NT2/D1 (cell line): ENCODE results near the gene SNRNP35.
"Not testable (repeated sequence)": the region's sequence is repeated elsewhere in the genome, so short reads cannot be mapped to it uniquely, and the experiment has no call there.

Experiments used
- DNase-seq: peaks from one replicate; pipeline ENCODE4 v3.0.0-alpha.2; 2011; ENCODE audit warnings: low read depth, low spot score
- H3K27me3 ChIP-seq: 2 replicates; pipeline ENCODE4 v1.6.0; 2011; ENCODE audit warnings: mild to moderate bottlenecking; ENCODE audit not compliant: insufficient read length, insufficient read depth
- H3K36me3 ChIP-seq: 2 replicates; pipeline ENCODE4 v1.6.1; 2011; ENCODE audit warnings: mild to moderate bottlenecking, low read length, mixed read lengths; ENCODE audit not compliant: insufficient read depth, insufficient read length
- H3K4me1 ChIP-seq: 2 replicates; pipeline ENCODE4 v1.5.1; 2011; ENCODE audit not compliant: insufficient read depth, insufficient read length
- H3K4me3 ChIP-seq: 2 replicates; pipeline ENCODE4 v1.5.1; 2011; ENCODE audit warnings: low read depth; ENCODE audit not compliant: insufficient read length
- H3K9ac ChIP-seq: 2 replicates; pipeline ENCODE4 v1.6.0; 2011; ENCODE audit warnings: low read depth; ENCODE audit not compliant: insufficient read length
- H3K9me3 ChIP-seq: 2 replicates; pipeline ENCODE4 v1.5.1; 2011; ENCODE audit warnings: mild to moderate bottlenecking, low read length; ENCODE audit not compliant: insufficient read depth
- SUZ12 ChIP-seq: IDR thresholded peaks from 2 replicates; pipeline ENCODE4 v1.6.1; 2011; ENCODE audit not compliant: insufficient read length, insufficient read depth; ENCODE audit errors: extremely low read depth
- YY1 ChIP-seq: IDR thresholded peaks from 2 replicates; pipeline ENCODE4 v1.6.1; 2011; ENCODE audit not compliant: insufficient read length, insufficient read depth
- ZNF274 ChIP-seq: IDR thresholded peaks from 2 replicates; pipeline ENCODE4 v1.6.1; 2011; ENCODE audit warnings: mild to moderate bottlenecking, low read depth, low read length

Gene SNRNP35

DNA sequence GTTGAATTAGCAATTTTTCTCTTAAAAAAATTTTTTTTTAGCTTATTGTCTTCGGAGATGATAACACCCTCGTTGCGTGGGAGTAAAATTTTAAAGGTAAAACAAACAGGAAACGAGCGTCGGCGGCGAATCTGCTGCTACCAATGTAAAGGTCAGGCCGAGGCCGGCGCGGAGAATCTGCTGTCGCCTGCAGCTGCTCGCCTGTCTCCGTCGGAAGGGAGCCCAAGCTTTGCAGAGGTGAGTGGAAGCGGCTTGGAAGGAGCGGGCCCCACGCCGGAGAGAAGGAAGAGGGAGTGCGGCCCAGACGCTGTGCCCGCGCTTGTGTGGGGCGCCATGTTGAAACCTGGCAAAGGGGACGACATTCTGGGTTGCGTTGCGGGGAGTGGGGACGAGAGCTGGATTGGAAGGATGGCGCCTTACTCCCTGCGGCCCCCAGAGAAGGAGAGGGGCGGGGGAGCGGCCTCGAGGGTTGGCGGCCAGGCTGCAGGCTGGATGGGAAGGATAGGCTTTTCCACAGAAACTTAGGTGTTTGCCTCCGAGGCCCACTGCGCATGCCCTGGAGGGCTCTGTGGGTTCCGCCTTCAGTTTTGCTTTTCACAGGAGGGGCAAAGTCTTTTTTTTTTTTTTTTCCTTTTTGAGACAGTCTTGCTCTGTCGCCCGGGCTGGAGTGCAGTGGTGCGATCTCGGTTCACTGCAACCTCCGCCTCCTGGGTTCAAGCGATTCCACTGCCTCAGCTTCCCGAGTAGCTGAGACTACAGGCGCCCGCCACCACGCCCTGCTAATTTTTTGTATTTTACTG is at the start of gene SNRNP35:
TSS of gene SNRNP35 (plus strand) at position 160 of the 800 bp plus-strand sequence. CDS start 7,402 bp downstream, outside the sequence.
- DNase-seq = peak; percentile 83
- H3K9me3 ChIP-seq = no peaks in the 10 kb centered on the region
- H3K27me3 ChIP-seq = no peaks in the 10 kb centered on the region
- H3K4me3 ChIP-seq = peak within 1 kb of the TSS; percentile 88
- no peaks in the 10 kb centered on the region for H3K4me1 ChIP-seq
- TF ChIP-seq ZNF274 (no peak), SUZ12 (no peak), YY1 (peak; percentile 88)
- peak within 1 kb of the TSS; percentile 95 for H3K9ac ChIP-seq
- H3K36me3 ChIP-seq = peaks cover 18% of the 10 kb centered on the region

DNA sequence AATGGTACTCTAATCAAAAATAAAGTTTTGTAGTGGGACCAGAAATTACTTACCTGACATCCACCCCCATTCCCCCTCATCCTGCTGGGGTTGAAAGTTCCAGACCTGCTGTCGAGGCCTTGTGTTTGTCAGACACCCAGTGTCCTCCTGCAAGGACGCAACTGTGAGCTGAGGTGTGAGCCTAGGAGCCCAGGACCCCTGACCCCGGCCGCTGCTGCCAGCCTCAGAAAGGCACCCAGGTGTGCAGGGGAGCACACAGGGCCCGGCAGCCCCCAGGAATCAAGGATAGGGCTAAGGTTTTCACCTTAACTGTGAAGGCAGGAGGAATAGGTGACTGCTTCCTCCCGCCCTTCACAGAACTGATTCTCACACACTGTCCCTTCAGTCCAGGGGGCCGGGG is 49.3 kb upstream of the SNRNP35 start:
- not testable (repeated sequence) for H3K4me1 ChIP-seq, H3K9ac ChIP-seq, H3K27me3 ChIP-seq, H3K4me3 ChIP-seq, DNase-seq, H3K9me3 ChIP-seq
- H3K36me3 ChIP-seq = peaks cover 42% of the 10 kb centered on the region

GRCh38 chr12:123409284-123410040 is 48.5 kb upstream of the SNRNP35 start:
- H3K4me1 ChIP-seq, H3K27me3 ChIP-seq, H3K4me3 ChIP-seq, H3K9ac ChIP-seq, DNase-seq, H3K9me3 ChIP-seq: not testable (repeated sequence)
- H3K36me3 ChIP-seq = peaks cover 34% of the 10 kb centered on the region

DNA sequence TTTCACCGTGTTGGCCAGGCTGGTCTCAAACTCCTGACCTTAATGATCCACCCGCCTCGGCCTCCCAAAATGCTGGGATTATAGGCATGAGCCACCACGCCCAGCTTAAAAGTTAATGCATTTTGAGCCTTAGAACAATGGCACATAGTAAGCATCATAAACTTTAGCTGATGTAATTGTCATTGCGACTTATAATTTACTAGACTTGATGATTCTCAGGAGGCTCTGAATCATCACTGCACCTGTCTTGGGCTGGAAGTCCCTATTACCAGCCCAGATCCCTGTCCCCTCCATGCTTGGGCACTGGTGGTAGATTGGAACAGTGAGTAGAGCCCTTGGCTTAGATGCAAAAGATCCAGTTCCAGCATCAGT is 47.9 kb upstream of the SNRNP35 start:
- H3K9me3 ChIP-seq = no peaks in the 10 kb centered on the region
- no peaks in the 10 kb centered on the region for H3K4me1 ChIP-seq
- H3K9ac ChIP-seq = no peak overlapping the region
- H3K36me3 ChIP-seq = peaks cover 28% of the 10 kb centered on the region
- no peaks in the 10 kb centered on the region for H3K27me3 ChIP-seq
- no peak for DNase-seq
- no peak for TF ChIP-seq SUZ12
- no peak for TF ChIP-seq YY1
- no peak for TF ChIP-seq ZNF274
- no peak overlapping the region for H3K4me3 ChIP-seq

DNA sequence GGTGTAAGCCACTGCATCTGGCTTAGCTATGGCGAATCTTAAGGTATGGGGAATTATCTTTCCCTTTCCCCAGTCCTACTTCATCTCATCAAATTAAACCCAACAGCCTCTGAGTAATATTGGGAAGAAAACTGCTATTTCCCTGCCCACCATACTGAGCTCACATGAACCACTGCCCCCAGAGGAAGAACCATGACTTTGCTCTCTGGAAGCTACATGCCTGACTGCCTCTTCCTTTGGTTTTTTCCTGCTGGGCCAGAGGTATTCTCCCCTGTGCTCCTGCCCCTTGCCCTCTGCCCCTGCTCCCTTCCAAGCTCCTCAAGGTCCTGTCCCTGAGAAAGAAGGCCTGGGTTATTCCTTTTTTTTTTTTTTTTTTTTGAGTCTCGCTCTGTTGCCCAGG is 36.6 kb upstream of the SNRNP35 start:
- H3K36me3 ChIP-seq = no peaks in the 10 kb centered on the region
- no peak overlapping the region for H3K9ac ChIP-seq
- no peaks in the 10 kb centered on the region for H3K4me1 ChIP-seq
- no peaks in the 10 kb centered on the region for H3K27me3 ChIP-seq
- no peak for TF ChIP-seq SUZ12
- TF ChIP-seq YY1 = no peak
- no peak for TF ChIP-seq ZNF274
- DNase-seq = no peak
- no peaks in the 10 kb centered on the region; the same call in 1 of the 2 replicates for H3K9me3 ChIP-seq
- H3K4me3 ChIP-seq = no peak overlapping the region

- H3K9ac ChIP-seq = no peak overlapping the region
- no peaks in the 10 kb centered on the region for H3K27me3 ChIP-seq
- H3K4me3 ChIP-seq = no peak overlapping the region
- H3K4me1 ChIP-seq = no peaks in the 10 kb centered on the region
- H3K36me3 ChIP-seq = peaks cover 3% of the 10 kb centered on the region
- DNase-seq = no peak
- no peaks in the 10 kb centered on the region; the same call in 1 of the 2 replicates for H3K9me3 ChIP-seq
- no peak for TF ChIP-seq SUZ12
- TF ChIP-seq ZNF274 = no peak
- TF ChIP-seq YY1 = no peak
These were observed 30.7 kb upstream of the SNRNP35 start for GRCh38 chr12:123427036-123427769.

DNA sequence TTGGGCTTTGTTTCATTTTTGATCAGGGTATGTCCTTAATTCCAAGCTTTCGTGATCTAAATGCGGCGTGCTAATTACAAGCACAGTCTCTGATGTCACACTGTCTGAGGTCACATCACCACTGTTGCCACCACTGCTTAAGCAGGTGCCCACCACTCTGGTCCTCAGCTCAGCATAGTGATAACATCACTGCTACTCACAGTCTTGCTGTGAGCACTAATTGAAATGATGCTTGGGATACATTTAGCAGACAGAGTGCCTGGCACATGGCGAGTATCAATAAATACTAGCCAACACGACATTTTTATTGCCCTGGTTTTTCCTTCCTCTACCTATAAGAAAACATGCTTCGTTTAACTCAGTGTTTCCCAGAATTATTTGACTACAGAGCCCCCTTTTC is 29.3 kb upstream of the SNRNP35 start:
- H3K36me3 ChIP-seq = peaks cover 3% of the 10 kb centered on the region
- TF ChIP-seq SUZ12 (no peak), YY1 (no peak), ZNF274 (no peak)
- H3K27me3 ChIP-seq = no peaks in the 10 kb centered on the region
- no peaks in the 10 kb centered on the region for H3K4me1 ChIP-seq
- H3K9ac ChIP-seq = no peak overlapping the region
- no peaks in the 10 kb centered on the region; the same call in 1 of the 2 replicates for H3K9me3 ChIP-seq
- no peak for DNase-seq
- H3K4me3 ChIP-seq = no peak overlapping the region

DNA sequence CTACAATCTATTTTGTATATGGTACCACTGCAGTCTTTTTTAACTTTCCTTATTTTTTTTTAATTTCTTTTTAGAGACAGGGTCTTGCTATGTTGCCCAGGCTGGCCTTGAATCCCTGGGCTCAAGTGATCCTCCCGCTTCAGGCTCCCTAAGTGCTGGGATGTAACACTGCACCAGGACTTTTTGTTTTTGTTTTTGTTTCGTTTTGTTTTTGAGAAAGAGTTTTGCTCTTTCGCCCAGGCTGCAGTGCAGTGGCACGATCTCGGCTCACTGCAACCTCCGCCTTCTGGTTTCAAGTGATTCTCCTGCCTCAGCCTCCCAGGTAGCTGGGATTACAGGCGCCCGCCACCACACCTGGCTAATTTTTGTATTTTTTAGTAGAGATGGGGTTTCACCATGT is 28.8 kb upstream of the SNRNP35 start:
- not testable (repeated sequence) for H3K9me3 ChIP-seq, H3K36me3 ChIP-seq, H3K27me3 ChIP-seq, DNase-seq, H3K4me3 ChIP-seq, H3K4me1 ChIP-seq, H3K9ac ChIP-seq

GRCh38 chr12:123431951-123432817 is 25.8 kb upstream of the SNRNP35 start:
- H3K36me3 ChIP-seq, H3K9ac ChIP-seq, H3K4me1 ChIP-seq, H3K9me3 ChIP-seq, DNase-seq, H3K4me3 ChIP-seq: not testable (repeated sequence)
- H3K27me3 ChIP-seq = peaks cover 17% of the 10 kb centered on the region
